HG03196 (cell line): ENCODE results near the gene HSFY1.
"Not testable (repeated sequence)": the region's sequence is repeated elsewhere in the genome, so short reads cannot be mapped to it uniquely, and the experiment has no call there.

ENCODE experiments used
- ATAC-seq: cut with Tn5 transposase; IDR thresholded peaks from one replicate; pipeline ENCODE4 v1.9.1; 2021; ENCODE audit not compliant: unreplicated experiment

HSFY1 gene, protein sequence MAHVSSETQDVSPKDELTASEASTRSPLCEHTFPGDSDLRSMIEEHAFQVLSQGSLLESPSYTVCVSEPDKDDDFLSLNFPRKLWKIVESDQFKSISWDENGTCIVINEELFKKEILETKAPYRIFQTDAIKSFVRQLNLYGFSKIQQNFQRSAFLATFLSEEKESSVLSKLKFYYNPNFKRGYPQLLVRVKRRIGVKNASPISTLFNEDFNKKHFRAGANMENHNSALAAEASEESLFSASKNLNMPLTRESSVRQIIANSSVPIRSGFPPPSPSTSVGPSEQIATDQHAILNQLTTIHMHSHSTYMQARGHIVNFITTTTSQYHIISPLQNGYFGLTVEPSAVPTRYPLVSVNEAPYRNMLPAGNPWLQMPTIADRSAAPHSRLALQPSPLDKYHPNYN

DNA sequence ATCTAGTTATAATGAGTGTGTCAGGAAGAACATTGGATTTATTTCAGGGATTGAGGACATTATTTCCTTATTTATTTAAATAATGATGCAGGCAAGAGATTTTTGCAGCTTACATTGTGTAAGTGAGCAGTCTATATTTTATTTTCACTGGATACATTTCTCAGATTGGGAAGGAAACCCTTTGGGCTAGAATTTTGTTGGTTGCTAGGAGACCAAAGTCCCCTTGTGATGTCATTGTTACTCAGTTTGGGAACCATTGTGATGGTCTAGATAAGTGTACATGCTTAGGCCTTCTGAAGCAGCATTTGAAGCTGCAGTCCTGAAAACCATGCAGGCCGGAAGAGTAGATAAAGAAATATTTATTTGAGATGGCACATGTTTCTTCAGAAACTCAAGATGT, at the start of gene HSFY1:
TSS of gene HSFY1 (plus strand) at position 301 of the 400 bp plus-strand sequence. CDS start at position 369, 68 bp downstream.
- ATAC-seq = not testable (repeated sequence)

DNA sequence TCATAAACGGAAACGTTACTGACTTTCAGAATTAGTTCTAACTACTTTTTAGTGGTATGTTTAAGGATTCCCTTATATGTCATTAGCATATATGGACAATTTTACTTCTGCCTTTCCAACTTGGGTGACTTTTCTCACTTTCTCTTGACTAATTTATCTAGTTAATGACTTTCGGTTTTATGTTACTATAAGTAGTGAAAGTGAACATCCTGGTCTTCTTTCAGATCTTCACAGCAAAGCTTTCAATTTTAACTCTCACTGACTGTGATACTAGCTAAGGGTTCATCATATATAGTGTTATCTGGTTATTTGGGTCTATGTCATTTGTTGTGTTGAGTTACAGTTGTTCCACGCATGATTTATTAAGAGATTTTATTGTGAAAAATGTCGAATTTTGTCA, 42.3 kb upstream of the HSFY1 start:
- ATAC-seq = not testable (repeated sequence)

DNA sequence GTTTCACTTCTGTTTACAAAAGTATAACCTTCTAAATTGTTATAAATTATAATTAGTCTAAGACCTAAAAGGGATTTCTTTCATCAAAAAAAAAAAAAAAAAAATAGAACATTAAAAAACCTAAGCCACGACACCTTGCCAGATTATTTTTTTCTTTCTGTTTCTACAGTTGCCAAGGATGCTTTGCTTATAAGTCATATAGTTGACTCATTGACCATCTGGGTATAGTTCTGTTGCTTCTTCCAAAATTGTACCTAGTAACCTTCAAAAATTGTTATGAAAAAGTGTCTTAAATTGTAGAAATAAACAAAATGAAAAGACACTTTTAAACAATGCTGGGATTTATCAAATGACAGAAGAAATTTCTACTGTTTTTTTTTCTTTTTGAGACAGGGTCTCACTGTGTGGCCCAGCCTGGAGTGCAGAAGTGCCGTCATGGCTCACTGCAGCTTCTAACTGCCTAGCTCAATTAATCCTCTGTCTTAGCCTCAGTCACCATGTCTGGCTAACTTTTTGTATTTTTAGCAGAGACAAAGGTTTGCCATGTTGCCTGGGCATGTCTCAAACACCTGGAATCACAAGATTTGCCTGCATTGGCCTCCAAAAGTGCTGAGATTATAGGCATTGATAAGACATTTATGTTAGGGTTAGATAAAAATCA, 15.4 kb upstream of the HSFY1 start:
- not testable (repeated sequence) for ATAC-seq

DNA sequence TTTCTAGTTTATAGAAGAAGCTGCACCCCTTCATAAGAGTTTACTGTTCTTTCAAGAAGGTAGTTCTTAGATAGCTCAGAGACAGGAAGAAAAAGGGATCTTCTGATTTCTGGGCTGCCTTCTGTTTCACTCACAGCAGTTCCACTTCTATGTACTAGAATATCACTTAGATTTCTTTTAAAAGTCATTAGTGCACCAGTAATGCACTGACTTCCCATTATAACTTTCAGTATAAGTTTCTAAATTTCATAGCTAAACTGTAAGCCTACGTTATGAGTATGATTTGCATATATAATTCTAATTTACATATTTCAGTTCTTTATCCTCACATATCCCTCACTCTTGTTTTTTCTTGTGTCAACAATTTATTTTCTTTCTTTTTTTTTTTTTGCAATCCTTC, 7.6 kb upstream of the HSFY1 start:
- ATAC-seq = not testable (repeated sequence)

DNA sequence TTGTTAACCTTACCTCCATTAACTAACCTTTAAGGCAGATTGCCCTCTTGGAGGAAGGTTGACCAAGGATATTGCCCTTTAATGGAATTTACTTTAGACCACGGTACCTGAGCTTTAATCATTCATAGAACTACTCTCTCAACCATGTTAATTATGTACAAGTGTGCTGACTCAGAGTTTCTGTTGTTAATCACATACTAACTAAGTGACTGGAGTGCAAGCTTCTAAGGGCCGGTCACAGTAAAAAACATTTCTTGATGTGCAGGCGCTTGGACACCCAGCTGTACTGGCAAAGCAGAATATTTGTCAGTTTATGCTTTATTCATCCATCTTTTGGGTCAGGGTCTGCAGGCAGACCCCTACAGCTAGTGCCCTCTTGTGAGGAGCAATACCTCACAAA, 6.6 kb downstream of the HSFY1 start:
- not testable (repeated sequence) for ATAC-seq

DNA sequence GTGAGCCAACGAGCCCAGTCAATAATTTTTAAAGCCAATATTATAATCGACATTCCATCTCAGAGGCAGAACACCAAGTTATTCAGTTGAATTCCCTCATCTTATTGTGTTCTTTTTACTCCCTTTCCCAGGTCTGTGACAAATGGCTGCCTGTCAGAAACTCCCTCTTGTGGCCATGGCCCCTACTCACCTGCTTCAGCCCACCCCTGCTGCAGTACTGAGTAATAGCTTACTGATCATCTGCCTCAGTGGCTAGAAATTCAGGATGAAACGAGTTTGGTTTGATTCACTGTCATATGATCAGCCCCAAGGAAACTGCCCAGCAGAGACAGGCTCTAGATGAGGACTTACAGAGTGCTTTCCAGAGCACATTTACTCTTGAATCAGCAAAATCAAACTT, 19.4 kb downstream of the HSFY1 start:
- ATAC-seq = not testable (repeated sequence)
